ENCODE data around the gene LRP1B.

The LRP1B gene

GRCh38 chr2:141618457-141618856 is 512.4 kb downstream of the LRP1B start:
- no peak for DNase-seq (ENCODE audit: low spot score)
- TF ChIP-seq CTCF (IDR thresholded peaks at IDR 0.05; ENCODE audit: extremely low read depth, missing control alignments) = no peak

- no peak for DNase-seq (ENCODE audit: low spot score)
- no peak for TF ChIP-seq CTCF (IDR thresholded peaks at IDR 0.05; ENCODE audit: extremely low read depth, missing control alignments)
Observed at GRCh38 chr2:141611981-141612380, 518.8 kb downstream of the LRP1B start.

- DNase-seq (ENCODE audit: low spot score) = no peak
- no peak for TF ChIP-seq CTCF (IDR thresholded peaks at IDR 0.05; ENCODE audit: extremely low read depth, missing control alignments)
Observed at GRCh38 chr2:141611176-141611571, 519.6 kb downstream of the LRP1B start.

GRCh38 chr2:141610564-141611175 is 520.1 kb downstream of the LRP1B start:
- no peak for DNase-seq (ENCODE audit: low spot score)
- TF ChIP-seq CTCF (IDR thresholded peaks at IDR 0.05; ENCODE audit: extremely low read depth, missing control alignments) = no peak

- no peak for TF ChIP-seq CTCF (IDR thresholded peaks at IDR 0.05; ENCODE audit: extremely low read depth, missing control alignments)
- DNase-seq (ENCODE audit: low spot score) = no peak
Observed at GRCh38 chr2:141605163-141605562, 525.7 kb downstream of the LRP1B start.

GRCh38 chr2:141601511-141602152 is 529.2 kb downstream of the LRP1B start:
- no peak for TF ChIP-seq CTCF (IDR thresholded peaks at IDR 0.05; ENCODE audit: extremely low read depth, missing control alignments)
- no peak for DNase-seq (ENCODE audit: low spot score)

- no peak for TF ChIP-seq CTCF (IDR thresholded peaks at IDR 0.05; ENCODE audit: extremely low read depth, missing control alignments)
- no peak for DNase-seq (ENCODE audit: low spot score)
Observed at GRCh38 chr2:141599721-141600120, 531.1 kb downstream of the LRP1B start.

All from GM20000 (cell line).